Stimulated activated CD8-positive, alpha-beta memory T cell treated with anti-CD3 and anti-CD28 coated beads, Interleukin-4, amount 100 ng/mL, for 24 hours (primary cell): ENCODE data around the gene ZNF683.
A peak's percentile ranks its signal among the peaks of the same experiment; 100 is the strongest.

Source experiments
- DNase-seq: peaks from one replicate; pipeline ENCODE4 v3.0.0-alpha.2; 2020; ENCODE audit warnings: low read depth

The ZNF683 gene

DNA sequence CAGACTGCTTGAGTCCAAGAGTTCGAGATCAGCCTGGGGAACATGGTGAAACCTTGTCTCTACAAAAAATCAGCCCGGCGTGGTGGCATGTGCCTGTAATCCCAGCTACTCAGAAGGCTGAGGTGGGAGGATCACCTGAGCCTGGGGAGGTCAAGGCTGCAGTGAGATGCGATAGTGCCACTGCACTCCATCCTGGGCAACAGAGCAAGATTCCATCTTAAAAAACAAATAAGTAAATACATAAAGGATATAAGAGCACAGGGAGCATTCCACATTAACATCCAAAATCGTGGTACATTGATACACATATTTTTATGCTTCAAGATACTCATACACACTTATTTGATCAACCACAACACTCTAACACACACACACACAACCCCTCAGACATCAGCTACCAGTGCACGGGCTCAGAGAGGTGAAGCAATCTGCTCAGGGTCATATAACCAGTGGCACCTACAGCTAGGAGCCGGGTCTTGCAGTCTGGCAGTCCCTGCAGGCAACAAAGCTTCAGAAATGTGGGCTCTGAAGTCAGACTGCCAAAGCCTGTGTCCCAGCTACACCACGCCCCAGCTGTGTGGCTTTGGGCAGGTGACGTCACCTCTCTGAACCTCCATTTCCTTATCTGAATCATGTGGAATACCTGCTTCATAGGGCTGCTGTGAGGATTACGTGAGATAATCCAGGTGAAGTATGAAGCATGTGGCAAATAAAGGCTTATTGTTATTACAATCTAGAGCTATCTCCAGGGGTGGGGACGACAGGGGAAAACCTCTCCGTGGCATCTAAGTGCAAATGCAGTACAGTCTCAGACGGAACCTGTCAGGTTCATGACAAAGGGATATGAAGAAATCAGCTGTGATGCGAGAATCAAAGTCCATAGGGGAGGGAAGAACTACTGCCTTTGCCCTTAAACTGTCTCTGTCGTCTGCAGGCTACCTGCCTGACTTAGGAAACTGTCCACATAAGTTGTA lies 13.9 kb downstream of the ZNF683 start:
- peak; percentile 36 for DNase-seq

DNA sequence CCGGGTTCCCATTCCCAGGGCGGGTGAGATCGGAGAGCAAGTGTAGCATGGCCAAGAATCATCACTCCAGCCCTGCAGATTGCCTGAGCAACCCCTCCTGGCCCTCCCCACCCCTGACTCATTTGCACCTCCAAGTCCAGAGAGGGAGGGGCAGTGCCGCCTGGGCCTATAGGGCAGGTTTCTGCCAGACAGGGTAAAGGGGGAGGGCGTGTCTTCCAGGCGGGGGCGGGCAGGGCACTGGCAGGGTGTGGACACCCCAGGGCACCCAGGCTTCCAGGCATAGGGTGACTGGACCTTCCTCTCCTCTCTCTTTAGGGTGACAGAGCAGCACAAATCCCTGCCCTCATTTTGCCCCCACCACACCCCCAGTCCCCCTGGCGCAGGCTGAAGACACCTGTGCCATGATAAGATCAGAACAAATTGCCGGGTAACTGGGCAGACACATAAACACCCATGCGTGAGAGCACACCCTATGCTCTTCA lies 15.4 kb downstream of the ZNF683 start:
- no peak for DNase-seq

DNA sequence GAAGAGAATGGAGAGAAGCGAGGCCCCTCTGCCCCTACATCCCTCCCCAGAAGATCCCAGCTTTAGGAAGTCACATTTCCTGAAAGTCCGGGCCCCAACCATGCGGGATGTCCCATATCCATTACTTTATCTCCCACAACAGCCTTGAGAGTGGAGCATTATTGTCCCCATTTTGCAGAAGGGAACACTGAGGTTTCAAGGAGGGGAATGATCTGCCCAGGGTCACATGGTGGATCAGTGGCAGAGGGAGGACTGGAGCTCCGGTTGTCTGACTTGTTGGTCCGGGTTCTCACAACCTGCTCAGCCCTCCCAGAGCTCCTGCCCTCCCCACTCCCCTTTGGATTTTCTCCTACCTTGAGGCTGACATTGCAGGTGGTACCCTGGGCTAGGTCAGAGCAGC lies 16.4 kb downstream of the ZNF683 start:
- DNase-seq, result no peak

DNA sequence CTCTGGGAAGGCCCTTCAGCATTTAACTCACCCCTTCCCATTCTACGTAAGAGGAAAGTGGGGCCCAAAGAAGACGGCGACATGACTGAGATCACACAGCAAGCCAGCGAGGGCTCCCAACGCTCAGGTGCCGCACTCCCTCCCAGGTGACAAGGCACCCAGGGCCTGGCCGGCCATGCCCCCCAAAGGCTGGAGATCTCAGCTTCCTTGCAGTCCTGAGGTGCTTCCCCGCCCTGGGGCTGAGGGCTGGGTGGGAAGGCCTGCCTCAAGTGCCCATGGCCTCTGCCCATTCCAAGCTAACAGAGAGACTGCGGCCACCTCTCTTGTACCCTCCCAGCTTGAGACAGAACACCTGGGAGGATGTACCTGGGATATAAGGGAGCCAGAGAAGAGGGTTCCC lies 17.6 kb downstream of the ZNF683 start:
- DNase-seq, result no peak

DNA sequence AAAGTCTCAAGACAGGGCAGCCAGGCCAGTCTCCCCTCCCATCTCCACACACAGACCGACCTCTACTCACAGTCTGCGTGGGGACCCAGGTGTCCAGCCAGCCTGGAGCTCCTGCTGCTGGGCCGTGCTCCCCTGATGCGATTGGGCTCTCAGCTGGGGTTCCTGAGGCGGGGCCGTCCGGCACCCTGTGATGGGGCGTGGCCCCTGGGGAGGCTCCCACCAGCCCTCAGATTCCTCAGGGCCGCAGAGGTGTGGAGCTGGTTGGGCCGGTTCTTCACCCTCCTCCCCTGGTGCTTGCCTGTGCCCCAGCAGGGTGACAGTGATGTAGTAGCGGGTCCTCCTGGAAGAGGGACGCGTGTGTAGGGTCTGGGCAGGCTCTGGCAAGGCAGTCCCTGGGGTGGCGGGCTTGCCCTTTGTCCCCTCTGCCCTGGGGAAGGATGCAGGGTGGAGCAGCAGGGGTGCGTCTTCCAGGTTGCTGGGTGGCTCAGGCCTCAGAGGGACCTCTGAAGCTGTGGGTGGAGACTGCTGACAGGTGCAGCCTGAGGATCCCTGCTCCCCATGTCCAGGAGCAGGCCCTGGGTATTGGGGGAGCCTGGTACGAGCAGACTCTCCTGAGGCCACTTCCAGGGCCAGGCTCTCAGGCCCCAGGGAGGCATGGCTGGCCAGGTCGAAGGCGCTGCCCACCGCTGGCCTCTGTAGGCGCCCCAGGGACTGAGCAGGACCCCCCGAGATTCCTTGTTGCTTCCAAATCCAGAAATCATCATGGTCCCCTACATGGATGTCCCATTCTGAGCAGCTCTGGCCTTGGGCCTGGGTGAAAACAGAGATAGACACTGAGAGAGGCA lies 18.4 kb downstream of the ZNF683 start, which contains the start of gene CRYBG2:
CRYBG2 (minus strand) TSS at position 155 of the 845 bp plus-strand sequence. CDS start 7,473 bp downstream, outside the sequence.
- DNase-seq, result no peak

DNA sequence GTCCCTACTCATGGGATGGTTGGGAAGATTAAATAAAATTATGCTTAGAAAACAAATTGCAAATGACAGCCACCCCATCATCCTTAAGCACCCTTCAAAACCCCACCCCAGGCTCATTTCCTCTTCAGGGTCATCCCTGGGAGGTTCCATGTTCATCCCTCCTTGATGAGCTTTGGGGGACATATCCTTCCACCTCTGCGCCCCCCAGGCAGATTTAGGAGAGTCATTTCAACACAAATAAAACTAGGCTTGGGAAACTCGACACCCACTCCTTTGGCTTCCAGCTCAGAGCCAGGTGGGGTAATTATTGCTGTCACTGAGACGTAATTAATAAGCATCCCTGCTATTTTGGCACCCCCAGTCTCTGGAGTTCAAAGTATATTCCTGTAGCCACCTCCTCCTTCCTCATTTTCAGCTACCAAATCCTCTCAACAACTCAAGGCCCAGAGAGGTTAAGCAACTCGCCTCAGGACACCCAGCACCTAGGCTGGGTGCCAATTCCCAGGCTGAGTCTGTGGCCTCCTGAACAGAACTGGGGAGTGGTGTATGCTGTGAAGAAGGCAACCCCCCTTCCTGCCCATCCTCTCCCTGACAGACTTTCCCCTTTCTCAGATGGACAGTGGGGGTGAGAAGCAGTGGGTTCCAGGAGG lies 19.2 kb downstream of the ZNF683 start:
- DNase-seq, result no peak

DNA sequence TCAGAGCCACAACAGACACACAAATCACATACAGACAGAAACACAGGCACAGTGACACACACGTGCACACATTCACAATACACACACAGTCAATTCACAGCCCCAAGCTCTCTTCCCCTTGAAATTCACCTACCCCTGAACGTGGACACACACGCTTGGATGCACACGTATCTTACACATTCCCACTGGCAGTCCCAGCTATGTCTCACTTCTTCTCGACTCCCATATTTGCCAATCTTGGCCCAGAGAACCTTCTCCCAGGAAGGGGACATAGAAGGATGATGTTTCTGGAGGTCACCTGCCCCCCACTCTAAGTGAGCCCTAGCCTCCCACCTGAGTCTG lies 20.2 kb downstream of the ZNF683 start:
- DNase-seq, result no peak

DNA sequence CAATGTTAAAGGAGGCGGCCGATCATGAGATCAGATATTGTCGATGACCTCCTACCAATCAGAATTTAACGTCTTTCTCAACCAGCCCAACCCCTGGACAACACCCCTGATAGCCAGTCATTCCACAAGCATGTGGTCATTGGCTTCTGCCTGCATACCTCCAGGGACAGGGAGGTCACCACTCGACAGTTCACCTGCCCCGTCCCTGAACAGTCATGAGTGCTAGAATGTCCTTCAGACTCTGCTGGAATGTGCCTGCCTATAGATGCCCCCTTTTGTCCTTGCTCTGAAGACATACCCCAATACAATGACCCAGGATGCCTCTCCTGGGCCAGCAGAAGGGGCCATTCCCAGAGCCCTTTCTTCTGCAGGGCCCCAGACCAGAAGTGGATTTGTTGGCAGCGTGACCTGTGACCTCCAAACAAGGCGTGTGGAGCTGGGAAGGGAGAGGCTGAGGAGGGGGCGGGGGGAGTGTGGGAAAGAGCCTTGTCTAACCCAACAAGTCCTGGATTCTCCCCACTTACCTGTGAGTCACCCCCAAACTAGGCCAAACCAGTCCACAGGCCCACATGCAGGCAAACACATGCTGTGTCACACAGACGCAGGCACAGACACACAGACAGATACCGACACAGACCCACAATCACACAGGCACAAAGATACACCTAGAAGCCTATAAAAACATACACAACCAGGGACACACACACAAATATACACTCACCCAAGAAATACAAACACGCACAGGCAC lies 20.8 kb downstream of the ZNF683 start:
- DNase-seq, result no peak

DNA sequence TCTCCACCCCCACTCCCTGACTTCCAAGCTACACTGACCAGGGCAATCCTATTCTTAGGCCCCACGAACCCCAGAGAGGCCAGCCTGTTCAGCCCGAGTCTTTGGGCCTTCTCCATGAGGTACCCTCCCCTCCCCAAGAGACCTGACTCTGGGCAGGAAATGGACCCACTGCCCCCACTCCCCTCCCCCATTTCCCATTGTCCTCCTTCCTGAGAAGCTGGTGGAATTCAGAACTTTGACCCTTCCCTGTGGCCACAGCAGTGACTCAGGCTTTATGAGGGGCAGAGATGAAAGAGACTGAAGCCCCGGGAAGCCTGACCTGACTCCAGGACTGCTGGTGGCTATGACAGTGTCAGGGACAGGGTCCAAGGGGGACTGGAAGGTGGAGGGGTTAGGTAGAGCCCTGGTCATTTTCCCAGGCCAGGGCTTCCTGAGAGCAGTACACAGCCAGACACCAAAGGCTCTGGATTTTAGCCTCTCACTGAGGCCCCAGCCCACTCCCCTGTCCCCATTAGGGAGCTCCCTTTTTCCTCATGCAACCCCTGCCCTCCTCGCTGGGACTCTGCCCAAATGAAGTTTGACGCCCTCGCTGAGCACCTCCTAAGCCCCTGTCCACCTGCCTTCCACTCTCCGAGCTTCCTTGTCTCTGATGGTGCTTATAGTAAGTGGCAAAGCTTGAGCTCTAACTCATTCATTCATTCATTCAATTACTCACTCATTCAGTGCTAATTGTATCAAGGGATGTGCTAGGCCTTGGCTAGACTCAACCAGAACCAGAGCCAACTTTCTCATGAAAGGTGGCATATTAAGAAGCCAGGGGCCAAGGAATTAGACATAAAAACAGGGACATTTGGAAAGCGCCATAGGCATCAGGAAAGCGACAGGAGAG lies 21.6 kb downstream of the ZNF683 start:
- DNase-seq, result no peak

DNA sequence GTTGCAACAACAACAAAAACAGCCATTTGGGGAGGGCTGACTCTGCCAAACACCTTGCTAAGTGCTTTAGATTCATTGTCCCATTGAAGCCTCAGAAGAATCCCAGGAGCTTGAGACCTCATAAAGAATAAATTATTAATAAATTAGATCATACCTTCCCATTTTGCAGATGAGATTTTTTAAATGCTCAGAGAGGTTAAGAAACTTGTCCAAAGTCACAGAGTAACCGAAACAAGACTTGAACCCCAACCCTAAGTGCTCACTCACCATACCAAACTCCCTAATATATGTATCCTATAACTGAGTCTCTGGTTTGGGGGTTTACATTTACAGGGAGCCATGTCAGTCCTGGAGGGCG lies 22.2 kb downstream of the ZNF683 start:
- no peak for DNase-seq

DNA sequence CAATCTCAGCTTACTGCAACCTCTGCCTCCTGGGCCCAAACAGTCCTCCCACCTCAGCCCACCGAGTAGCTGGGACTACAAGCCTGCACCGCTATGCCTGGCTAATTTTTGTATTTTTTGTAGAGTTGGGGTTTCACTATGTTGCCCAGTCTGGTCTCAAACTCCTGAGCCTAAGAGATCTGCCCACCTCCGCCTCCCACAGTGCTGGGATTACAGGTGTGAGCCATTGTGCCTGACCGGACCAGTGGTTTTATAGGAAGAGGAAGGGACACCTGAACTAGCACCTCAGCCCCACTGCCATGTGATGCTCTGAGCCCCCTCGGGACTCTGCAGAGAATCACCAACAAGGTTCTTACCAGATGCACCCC lies 22.7 kb downstream of the ZNF683 start:
- DNase-seq, result no peak

DNA sequence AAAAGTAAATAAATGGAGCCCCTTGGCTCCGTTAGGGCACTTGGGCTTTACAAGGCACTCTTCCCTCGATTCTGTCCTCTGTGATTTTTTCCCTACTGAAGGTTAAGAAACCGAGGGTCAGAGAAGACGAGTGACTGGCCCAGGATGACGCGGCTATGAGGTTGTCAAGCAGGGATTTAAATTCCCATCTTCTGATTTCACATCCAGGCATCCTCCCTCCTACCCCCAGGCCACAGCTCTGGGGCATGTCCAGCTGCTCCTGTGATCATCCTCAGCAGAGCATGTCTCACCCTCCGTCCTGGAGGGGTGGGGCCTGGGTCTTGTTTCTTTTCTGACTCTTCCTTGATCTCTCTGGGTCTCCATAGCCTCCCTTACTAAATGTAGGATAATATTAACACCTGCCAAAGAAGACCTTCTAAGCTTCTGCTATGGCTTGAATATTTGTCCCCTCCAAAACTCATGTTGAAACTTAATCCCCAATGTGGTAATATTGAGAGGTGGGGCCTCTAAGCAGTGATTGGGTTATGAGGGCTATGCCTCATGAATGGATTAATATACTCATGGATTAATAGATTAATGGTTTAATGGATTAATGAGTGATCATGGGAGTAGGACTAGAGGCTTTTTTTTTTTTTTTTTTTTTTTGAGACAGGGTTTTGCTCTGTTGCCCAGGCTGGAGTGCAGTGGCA lies 23.2 kb downstream of the ZNF683 start:
- no peak for DNase-seq

DNA sequence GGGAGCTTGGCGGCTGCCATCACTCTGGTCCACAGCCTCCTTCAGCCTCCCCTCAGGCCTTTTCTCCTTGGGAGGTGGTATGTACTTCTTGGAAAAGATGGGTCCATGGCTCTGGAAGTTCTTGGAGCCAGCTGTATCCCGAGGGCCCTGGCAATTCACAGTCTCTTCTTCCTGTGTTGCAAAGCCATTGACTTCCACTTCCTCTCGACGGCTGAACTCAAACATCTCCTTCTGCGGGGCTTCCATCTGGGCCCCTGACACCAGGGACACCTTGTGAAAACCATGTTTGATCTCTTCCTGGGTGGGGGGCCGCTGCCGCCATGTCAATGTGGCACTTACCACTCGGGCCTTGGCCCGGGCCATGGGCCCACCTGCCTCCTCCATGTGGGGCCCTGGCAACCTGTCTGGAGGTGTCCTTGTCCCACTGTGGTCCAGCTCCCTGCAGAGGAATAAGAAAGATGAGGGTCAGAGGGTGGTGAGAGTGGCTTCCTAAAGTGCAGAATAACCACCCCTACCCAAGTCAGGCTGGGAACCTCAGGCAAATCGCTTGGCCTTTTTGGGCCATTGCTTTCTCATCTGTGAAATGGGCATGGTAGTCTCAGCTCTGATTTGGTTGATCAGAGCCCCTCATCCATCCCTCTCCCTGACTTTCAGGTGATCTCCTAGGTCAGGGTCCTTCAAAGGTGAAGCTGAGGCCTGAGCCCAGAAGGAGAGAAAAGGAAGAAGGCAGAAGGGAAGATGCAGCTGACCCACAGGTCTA lies 26.1 kb downstream of the ZNF683 start:
- DNase-seq, result no peak

DNA sequence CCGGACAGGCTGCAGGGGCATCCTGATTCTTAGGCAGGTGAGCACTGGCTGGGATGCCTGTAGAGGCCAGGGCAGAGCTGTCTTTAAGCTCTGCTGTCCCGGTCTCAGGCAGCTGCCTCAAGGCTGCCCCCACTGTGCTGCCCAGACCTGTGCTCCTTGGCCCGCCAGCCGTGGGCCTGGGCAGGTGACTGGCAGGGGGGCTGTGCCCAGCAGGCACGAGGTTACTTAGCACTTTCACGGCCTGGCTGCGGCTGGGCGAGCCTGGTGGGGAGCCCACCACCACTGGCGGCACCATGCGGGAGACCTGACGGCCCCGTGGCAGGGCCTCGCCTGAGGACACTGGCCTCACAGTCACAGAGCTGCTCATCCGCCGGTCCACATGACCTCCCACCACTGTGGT lies 26.8 kb downstream of the ZNF683 start:
- DNase-seq, result no peak

DNA sequence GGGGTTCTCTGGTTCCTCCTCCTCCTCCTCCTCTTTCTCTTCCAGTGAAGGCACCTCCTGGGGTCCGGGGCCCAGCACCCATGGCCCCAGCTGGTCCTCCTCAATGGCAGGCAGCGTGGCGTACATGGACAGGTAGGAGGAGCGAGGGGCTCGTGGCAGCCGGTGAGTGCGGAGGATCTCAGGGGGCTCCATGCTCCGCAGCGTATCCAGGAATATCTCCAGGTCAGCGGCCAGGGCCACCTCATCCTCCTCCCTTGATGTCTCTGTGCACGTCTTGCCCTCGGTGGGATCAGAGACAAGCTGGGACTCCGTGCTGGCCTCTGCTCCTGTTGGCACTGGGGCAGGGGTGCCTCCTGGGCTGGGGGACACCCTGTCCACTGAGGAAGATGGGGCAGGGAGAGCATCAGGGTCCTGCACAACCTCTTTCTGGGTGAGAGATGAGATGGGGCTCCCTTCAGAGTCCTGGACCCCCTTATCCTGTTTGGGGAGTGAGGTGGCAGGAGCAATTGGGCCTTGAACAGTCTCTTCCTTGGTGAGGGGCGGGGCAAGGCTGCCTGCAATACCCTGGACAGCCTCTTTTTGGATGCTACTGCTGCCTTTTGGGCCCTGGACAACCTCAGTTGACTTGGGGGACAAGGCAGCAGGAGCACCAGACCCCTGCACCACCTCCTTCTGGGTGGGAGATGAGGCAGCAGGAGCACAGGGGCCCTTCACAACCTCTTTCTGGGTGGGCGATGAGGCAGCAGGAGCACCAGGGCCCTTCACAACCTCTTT lies 28.2 kb downstream of the ZNF683 start:
- no peak for DNase-seq

DNA sequence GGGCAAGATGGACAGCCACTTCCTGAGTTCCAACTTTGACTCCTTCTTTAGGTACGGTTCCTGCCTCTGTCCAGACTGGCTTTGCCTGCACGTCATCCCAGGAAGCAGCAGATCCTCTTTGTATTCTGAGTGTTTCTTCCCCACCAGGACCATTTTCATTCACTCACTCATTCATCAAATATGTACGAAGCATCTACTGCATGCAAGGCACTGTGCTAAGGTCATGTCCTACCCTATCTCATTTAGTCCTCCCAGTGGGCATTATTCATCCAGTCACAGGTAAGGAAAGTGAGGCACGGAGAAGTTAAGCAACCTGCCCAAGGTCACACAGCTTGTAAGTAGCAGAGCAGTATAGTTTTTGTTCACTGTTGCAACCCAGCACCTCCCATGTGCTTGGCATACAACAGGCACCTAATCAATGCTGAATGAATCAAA lies 32.5 kb downstream of the ZNF683 start:
- no peak for DNase-seq

DNA sequence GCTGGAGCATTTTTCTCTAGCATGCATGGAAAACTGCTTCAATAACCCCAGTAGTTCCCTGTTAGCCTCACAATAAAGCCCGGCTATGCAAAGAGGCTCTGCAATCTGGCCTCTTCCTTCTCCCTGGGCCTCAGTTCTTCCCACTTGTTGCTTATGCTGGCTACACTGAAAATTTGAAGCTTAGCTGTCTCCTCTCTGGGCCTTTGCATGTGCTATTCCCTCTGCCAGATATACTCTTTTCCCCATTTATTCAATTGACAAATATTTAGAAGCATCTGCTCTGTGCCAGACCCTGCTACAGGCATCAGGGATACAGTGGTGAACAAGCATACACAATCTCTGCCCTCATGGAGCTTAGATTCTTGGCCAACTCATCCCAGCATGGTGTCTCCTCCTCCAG lies 33.9 kb downstream of the ZNF683 start:
- no peak for DNase-seq

DNA sequence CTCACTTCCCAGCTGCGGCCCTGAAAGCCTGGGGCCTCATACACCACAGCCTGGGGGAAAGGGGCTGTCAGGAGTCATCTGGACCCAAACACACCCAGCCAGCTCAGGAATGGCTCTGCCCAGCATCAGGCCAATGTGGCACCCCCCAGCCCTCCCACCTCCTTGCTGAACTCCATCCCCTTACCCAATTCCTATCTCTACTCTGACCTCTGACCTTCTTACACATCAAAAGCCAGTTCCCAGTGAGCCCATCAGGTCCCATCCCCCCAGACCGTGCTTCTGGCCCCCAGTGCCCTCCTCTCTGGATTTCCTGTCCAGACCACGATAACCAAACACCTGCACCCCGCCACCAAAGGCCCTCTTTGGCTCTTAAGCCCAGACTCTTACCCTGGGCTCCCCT lies 34.9 kb downstream of the ZNF683 start:
- no peak for DNase-seq

DNA sequence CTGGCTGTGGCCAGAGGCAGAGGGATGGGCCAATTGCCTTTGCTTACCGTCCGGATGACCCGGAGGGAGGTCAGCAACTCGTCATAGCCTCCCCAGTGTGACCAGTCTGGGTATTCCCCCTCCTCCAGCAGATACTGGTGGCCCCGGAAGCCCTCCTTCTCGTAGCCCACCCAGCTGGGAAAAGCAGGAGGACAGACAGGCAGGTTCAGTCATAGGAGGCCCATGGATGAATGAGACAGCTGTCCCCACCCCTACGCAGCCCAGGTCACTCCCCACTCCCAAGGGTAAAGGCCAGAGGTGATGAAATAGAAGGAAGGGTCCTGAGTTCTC lies 35.4 kb downstream of the ZNF683 start:
- DNase-seq, result no peak
